Suprapubic skin (tissue), 4 donors: Measurements from ENCODE around the gene IGF2R. TPM values are rescaled to one million over a fixed set of nuclear protein-coding genes. Genes with fewer than 3 reads are reported as not detected.

Experiments used
- DNase-seq, 2 donors: peaks; one replicate each; pipeline ENCODE4 v3.0.0-alpha.2; 2019; ENCODE audit warnings: low spot score in 2 of 2
- H3K27ac ChIP-seq: fragments of 200-600 bp; sonication (generic); one replicate; pipeline ENCODE4 v1.5.1; 2019
- H3K27me3 ChIP-seq: fragments of 200-600 bp; sonication (generic); one replicate; pipeline ENCODE4 v1.5.1; 2019
- H3K36me3 ChIP-seq: fragments of 200-600 bp; sonication (generic); one replicate; pipeline ENCODE4 v1.5.1; 2019
- H3K4me1 ChIP-seq: fragments of 200-600 bp; sonication (generic); one replicate; pipeline ENCODE4 v1.5.1; 2019
- H3K4me3 ChIP-seq: fragments of 200-600 bp; sonication (generic); one replicate; pipeline ENCODE4 v1.5.1; 2019; ENCODE audit warnings: mild to moderate bottlenecking
- H3K9me3 ChIP-seq: fragments of 200-600 bp; sonication (generic); one replicate; pipeline ENCODE4 v1.5.1; 2019
- CTCF ChIP-seq, 2 donors: fragments of 200-600 bp in 1 of 2; fragments of 450-650 bp in 1 of 2; sonication (generic) in 1 of 2; IDR thresholded peaks; one replicate each; pipeline ENCODE4 v1.5.1; 2016 to 2019; ENCODE audit warnings: antibody characterized with exemption in 2 of 2, mild to moderate bottlenecking in 1 of 2, moderate library complexity in 1 of 2
- EP300 ChIP-seq: sonication (generic); formaldehyde crosslinking; IDR thresholded peaks from one replicate; pipeline ENCODE4 v1.6.1; 2017; ENCODE audit warnings: antibody characterized with exemption
- POLR2A ChIP-seq, 2 donors: fragments of 450-650 bp; IDR thresholded peaks; one replicate each; pipeline ENCODE4 v1.6.1; 2017; ENCODE audit warnings: antibody characterized with exemption in 2 of 2, mild to moderate bottlenecking in 2 of 2, moderate library complexity in 2 of 2
- POLR2AphosphoS5 ChIP-seq, 3 donors: sonication (generic); formaldehyde crosslinking; IDR thresholded peaks; one replicate each; pipeline ENCODE4 v1.6.1; 2017; ENCODE audit warnings: antibody characterized with exemption in 3 of 3
- WGBS: methylation state at CpG from one replicate; pipeline ENCODE4 v1.1.5; 2018; 5-methylcytosine and 5-hydroxymethylcytosine counted together
- total RNA-seq, 4 donors: library from RNA; depleted of rRNA; stranded (reverse); fragments of >200 nt; gene quantifications; one replicate each; pipeline ENCODE4 v1.1.0, GENCODE V29; 2016

Gene IGF2R
- total RNA-seq, 4 donors from 2014 or later, result 58.2 to 137 (median 90.6) TPM

GRCh38 chr6:159931846-159932245, 37.0 kb upstream of the IGF2R start:
- 73% methylated on average over 4 of the region's 4 CpGs for WGBS
- no peak for DNase-seq
- no peak overlapping the region for H3K4me3 ChIP-seq
- H3K27ac ChIP-seq, result no peak overlapping the region
- no peak for TF ChIP-seq POLR2A (IDR thresholded peaks at IDR 0.05)
- no peak for TF ChIP-seq EP300
- no peak for TF ChIP-seq POLR2AphosphoS5 (IDR thresholded peaks at IDR 0.05)
- no peak for TF ChIP-seq CTCF (IDR thresholded peaks at IDR 0.05)
- no peaks in the 10 kb centered on the region for H3K4me1 ChIP-seq
- H3K36me3 ChIP-seq, result no peaks in the 10 kb centered on the region
- H3K9me3 ChIP-seq, result no peaks in the 10 kb centered on the region
- H3K27me3 ChIP-seq, result no peaks in the 10 kb centered on the region

GRCh38 chr6:159933077-159933476, 35.8 kb upstream of the IGF2R start:
- Histone ChIP-seq H3K27ac (no peak overlapping the region), H3K9me3 (no peaks in the 10 kb centered on the region)
- 100% methylated on average over 1 of the region's 1 CpG for WGBS

DNA sequence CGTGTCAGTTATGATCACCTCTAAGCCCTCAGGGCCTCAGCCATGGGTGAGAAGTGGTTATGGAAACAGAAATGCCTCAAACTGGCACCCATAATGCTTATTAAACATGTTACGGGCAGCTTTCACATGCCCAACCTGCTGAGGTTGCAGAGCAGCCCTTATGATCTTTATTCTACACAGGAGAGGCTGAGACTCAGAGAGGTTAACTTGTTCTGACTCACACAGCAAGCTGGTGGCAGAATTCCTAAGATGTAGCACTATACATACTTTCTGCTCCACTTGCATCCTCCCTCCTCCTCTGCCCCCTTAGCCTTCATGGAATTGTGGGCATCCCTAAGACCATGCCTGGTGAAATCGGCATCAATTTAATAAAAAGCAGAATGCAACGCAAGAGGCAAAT, 34.7 kb upstream of the IGF2R start:
- Histone ChIP-seq H3K9me3 (no peaks in the 10 kb centered on the region), H3K4me3 (no peak overlapping the region), H3K27ac (no peak overlapping the region), H3K27me3 (no peaks in the 10 kb centered on the region), H3K4me1 (no peaks in the 10 kb centered on the region), H3K36me3 (no peaks in the 10 kb centered on the region)
- no peak for DNase-seq
- TF ChIP-seq POLR2AphosphoS5 (IDR thresholded peaks at IDR 0.05), result no peak
- no peak for TF ChIP-seq POLR2A (IDR thresholded peaks at IDR 0.05)
- TF ChIP-seq CTCF (IDR thresholded peaks at IDR 0.05), result no peak
- no peak for TF ChIP-seq EP300
- 72% methylated on average over 4 of the region's 4 CpGs for WGBS

More at GRCh38 chr6:159933077-159933476, 35.8 kb upstream of the IGF2R start:
- no peak for DNase-seq
- Histone ChIP-seq H3K4me3 (no peak overlapping the region), H3K4me1 (no peaks in the 10 kb centered on the region), H3K36me3 (no peaks in the 10 kb centered on the region), H3K27me3 (no peaks in the 10 kb centered on the region)
- TF ChIP-seq POLR2A (IDR thresholded peaks at IDR 0.05) (no peak), CTCF (IDR thresholded peaks at IDR 0.05) (no peak), EP300 (no peak), POLR2AphosphoS5 (IDR thresholded peaks at IDR 0.05) (no peak)

DNA sequence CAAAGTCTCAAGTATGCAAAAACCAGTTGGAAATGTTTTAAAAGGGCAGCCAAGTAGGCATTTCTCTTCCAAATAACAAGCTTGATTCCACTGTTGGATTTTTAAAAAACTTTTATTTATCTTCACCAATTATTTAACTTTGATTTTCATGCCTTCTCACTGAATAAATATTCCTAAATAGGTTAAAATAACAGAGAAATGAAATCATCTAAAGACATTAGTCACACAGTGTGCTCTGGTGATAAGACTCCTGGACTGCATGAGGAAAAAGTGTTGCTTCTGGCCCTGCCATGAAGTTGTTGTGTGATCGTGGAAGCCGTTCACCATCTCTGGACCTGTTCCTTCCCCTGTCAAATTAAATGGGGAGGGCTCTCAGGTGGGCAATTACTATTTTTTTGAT, 33.8 kb upstream of the IGF2R start:
- DNase-seq, result no peak
- Histone ChIP-seq H3K27ac (no peak overlapping the region), H3K36me3 (no peaks in the 10 kb centered on the region), H3K27me3 (no peaks in the 10 kb centered on the region), H3K4me1 (no peaks in the 10 kb centered on the region), H3K9me3 (no peaks in the 10 kb centered on the region), H3K4me3 (no peak overlapping the region)
- TF ChIP-seq POLR2A (IDR thresholded peaks at IDR 0.05), result no peak
- TF ChIP-seq POLR2AphosphoS5 (IDR thresholded peaks at IDR 0.05), result no peak
- no peak for TF ChIP-seq EP300
- no peak for TF ChIP-seq CTCF (IDR thresholded peaks at IDR 0.05)
- WGBS, result 83% methylated on average over 2 of the region's 2 CpGs

DNA sequence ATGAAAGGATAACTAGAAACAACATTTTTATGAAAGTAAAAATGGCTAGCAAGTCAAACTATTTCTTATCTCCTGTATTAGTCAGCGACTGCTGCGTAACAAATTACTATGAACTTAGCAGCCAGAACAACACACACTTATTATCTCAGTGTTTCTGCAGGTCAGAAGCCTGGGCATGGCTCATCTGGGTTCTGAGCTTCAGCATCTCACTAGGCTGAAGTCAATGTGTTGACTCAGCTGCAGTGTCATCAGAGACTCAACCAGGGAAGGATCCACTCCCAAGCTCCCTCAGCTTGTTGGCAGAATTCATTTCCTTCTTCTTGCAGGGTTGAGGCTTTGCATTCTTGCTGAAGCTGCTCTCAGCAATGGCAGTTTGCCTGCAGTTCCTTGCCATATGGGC, 33.2 kb upstream of the IGF2R start:
- no peak overlapping the region for H3K4me3 ChIP-seq
- no peak for TF ChIP-seq POLR2AphosphoS5 (IDR thresholded peaks at IDR 0.05)
- no peak for TF ChIP-seq EP300
- TF ChIP-seq CTCF (IDR thresholded peaks at IDR 0.05), result no peak
- no peak for TF ChIP-seq POLR2A (IDR thresholded peaks at IDR 0.05)
- no peaks in the 10 kb centered on the region for H3K27me3 ChIP-seq
- no peak for DNase-seq
- no peaks in the 10 kb centered on the region for H3K4me1 ChIP-seq
- no peaks in the 10 kb centered on the region for H3K9me3 ChIP-seq
- WGBS, result 97% methylated on average over 2 of the region's 2 CpGs
- H3K36me3 ChIP-seq, result no peaks in the 10 kb centered on the region
- no peak overlapping the region for H3K27ac ChIP-seq
